Measurements from ENCODE around the gene TRIM72.

DNA sequence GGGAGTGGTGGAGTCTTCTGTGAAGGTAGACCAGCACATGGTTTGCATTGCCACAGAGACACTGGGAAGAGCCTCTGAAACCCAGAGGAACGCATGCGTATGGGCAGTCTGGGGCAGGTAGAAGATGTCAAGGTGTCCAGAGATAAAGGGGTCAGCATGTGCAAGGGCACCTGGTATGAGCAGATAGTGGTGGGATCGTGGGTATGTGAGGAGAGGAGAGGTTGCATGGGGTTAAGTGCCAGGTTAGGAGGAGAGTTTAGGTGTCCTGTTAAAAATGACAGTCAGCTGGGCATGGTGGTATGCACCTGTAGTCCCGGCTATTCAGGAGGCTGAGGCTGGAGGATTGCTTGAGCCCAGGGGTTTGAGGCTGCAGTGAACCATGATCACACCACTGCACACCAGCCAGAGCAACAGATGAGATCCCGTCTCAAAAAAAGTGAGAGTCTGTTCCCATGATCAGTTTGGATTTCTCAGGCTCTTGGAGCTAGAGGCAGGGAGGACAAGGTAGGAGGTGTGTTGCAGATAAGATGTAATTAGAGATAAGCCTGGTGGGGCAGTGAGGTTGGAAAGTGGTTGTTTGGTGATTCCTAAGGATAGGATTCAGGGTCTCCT is 14.4 kb upstream of the TRIM72 start:
- TF ChIP-seq POLR2AphosphoS5 (IDR thresholded peaks at IDR 0.05) = no peak
- TF ChIP-seq, protein P1, sequence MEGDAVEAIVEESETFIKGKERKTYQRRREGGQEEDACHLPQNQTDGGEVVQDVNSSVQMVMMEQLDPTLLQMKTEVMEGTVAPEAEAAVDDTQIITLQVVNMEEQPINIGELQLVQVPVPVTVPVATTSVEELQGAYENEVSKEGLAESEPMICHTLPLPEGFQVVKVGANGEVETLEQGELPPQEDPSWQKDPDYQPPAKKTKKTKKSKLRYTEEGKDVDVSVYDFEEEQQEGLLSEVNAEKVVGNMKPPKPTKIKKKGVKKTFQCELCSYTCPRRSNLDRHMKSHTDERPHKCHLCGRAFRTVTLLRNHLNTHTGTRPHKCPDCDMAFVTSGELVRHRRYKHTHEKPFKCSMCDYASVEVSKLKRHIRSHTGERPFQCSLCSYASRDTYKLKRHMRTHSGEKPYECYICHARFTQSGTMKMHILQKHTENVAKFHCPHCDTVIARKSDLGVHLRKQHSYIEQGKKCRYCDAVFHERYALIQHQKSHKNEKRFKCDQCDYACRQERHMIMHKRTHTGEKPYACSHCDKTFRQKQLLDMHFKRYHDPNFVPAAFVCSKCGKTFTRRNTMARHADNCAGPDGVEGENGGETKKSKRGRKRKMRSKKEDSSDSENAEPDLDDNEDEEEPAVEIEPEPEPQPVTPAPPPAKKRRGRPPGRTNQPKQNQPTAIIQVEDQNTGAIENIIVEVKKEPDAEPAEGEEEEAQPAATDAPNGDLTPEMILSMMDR (IDR thresholded peaks at IDR 0.05) = no peak
- no peak for TF ChIP-seq EP300 (IDR thresholded peaks at IDR 0.05)
- TF ChIP-seq POLR2A (IDR thresholded peaks at IDR 0.05; ENCODE audit: low read depth) = no peak
